Adrenal gland (tissue), 12 donors: ENCODE data around the gene FAR2. TPM values are rescaled to one million over a fixed set of nuclear protein-coding genes. Genes with fewer than 3 reads are reported as not detected.

Experiments
- DNase-seq, 7 donors: peaks; one replicate each; pipeline ENCODE4 v3.0.0-alpha.2; 2019 to 2020
- H3K27ac ChIP-seq, 5 donors: fragments of 200-600 bp; sonication (generic) in 4 of 5; 1 replicate in 3 of 5; 2 replicates in 2 of 5; pipeline versions ENCODE4 v1.5.1 to v1.8.0; 2016 to 2020; ENCODE audit warnings: mild to moderate bottlenecking in 1 of 5
- H3K27me3 ChIP-seq: fragments of 200-600 bp; 2 replicates; pipeline ENCODE4 v1.8.0; 2021
- H3K36me3 ChIP-seq, 2 donors: fragments of 200-600 bp; replicated peaks in 1 of 2; 1 replicate in 1 of 2; 2 replicates in 1 of 2; pipeline versions ENCODE4 v1.5.1 to v1.8.0; 2018 to 2022
- H3K4me1 ChIP-seq, 2 donors: fragments of 200-600 bp; replicated peaks in 1 of 2; 1 replicate in 1 of 2; 2 replicates in 1 of 2; pipeline versions ENCODE4 v1.5.1 to v1.8.0; 2018 to 2021
- H3K4me3 ChIP-seq, 4 donors: fragments of 200-600 bp; sonication (generic) in 3 of 4; one replicate each; pipeline ENCODE4 v1.5.1; 2016 to 2018
- H3K9me3 ChIP-seq, 3 donors: fragments of 200-600 bp; sonication (generic) in 1 of 3; replicated peaks in 1 of 3; 1 replicate in 2 of 3; 2 replicates in 1 of 3; pipeline versions ENCODE4 v1.5.1 to v1.8.0; 2016 to 2021
- POLR2A ChIP-seq, 2 donors: fragments of 450-650 bp; IDR thresholded peaks; one replicate each; pipeline ENCODE4 v1.6.1; 2017; ENCODE audit warnings: antibody characterized with exemption in 2 of 2, mild to moderate bottlenecking in 2 of 2, moderate library complexity in 1 of 2
- WGBS, 4 donors: extraction: QIAGEN DNeasy Blood & Tissue Kit in 2 of 4; methylation state at CpG; one replicate each; pipeline versions ENCODE4 v1.1.5 to v1.1.7; 2013 to 2017; 5-methylcytosine and 5-hydroxymethylcytosine counted together
- intact Hi-C, 2 donors: fragments of 100-400 bp; cut with DNase I; formaldehyde crosslinking; loops; one replicate each; pipeline versions ENCODE4 v1.14.1 to v1.15.0; 2022 to 2023
- polyA plus RNA-seq, 3 donors: library from polyadenylated mRNA; stranded (reverse); fragments of 200-250 nt in 2 of 3; fragments of 350-450 nt in 1 of 3; fragmentation: Illumina TruSeq in 1 of 3; extraction: RNeasy Lipid Tissue Mini Kit (QIAGEN cat#74804) in 1 of 3; gene quantifications; one replicate each; pipeline ENCODE4 v1.2.3, GENCODE V29; 2013 to 2014
- total RNA-seq, 9 donors: library from RNA; depleted of rRNA in 4 of 9; stranded (reverse); fragments of >200 nt in 4 of 9; fragments of 120-200 nt in 1 of 9; fragmentation: NEBNext Ultra II Directional in 1 of 9; extraction: Animal tissue kit (Norgen Biotek cat#: 25700) in 1 of 9; gene quantifications; one replicate each; pipeline versions ENCODE4 v1.1.0 to v1.2.4, GENCODE V29; 2013 to 2023
- TF ChIP-seq, protein P1 (sequence below), 6 experiments: fragments of 450-650 bp in 4 of 6; fragments of 200-600 bp in 2 of 6; sonication (generic) in 1 of 6; IDR thresholded peaks; 1 replicate in 5 of 6; 2 replicates in 1 of 6; pipeline versions ENCODE4 v1.5.1 to v1.8.0; 2016 to 2021; ENCODE audit warnings: antibody characterized with exemption in 6 of 6, mild to moderate bottlenecking in 2 of 6, moderate library complexity in 1 of 6
- donor health status: healthy with polysubstance abuse.
- donor health status: Bipolar disorder and iron deficiency.
- donor health status: DM: yes; HTN: yes; CAD: no.
- donor health status: DM: no; HTN: no; CAD: no.
- donor health status: DM: no; HTN: no; CAD: no.
- donor health status: DM: yes; HTN: yes; CAD: no.

Gene FAR2
- total and polyA plus RNA-seq, 12 donors: 1.9 to 10.3 (median 4.9) TPM

DNA sequence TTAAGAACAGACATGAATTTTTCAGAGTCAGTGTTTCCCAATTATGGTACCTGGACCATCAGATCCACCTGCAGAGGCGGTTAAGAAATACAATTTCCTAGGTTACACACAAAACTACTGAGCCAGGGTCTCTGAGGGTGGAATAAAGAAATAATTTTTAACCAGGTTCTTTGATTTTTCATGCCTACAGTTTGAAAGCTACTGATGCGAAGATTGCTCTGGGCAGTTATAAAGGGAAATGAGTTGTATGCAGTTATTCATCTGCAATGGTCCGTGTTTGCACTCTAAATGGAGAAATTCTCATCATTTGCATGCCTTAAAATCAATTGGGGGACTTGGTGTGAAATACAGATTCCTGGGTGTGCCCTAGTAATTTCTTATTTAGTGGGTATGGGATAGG, 142.1 kb downstream of the FAR2 start:
- Histone ChIP-seq H3K27me3 (no peaks in the 10 kb centered on the region), H3K27ac (no peak overlapping the region), H3K4me3 (no peak overlapping the region), H3K36me3 (no peaks in the 10 kb centered on the region), H3K9me3 (no peaks in the 10 kb centered on the region), H3K4me1 (no peaks in the 10 kb centered on the region)
- TF ChIP-seq POLR2A (IDR thresholded peaks at IDR 0.05): no peak
- TF ChIP-seq, protein P1, sequence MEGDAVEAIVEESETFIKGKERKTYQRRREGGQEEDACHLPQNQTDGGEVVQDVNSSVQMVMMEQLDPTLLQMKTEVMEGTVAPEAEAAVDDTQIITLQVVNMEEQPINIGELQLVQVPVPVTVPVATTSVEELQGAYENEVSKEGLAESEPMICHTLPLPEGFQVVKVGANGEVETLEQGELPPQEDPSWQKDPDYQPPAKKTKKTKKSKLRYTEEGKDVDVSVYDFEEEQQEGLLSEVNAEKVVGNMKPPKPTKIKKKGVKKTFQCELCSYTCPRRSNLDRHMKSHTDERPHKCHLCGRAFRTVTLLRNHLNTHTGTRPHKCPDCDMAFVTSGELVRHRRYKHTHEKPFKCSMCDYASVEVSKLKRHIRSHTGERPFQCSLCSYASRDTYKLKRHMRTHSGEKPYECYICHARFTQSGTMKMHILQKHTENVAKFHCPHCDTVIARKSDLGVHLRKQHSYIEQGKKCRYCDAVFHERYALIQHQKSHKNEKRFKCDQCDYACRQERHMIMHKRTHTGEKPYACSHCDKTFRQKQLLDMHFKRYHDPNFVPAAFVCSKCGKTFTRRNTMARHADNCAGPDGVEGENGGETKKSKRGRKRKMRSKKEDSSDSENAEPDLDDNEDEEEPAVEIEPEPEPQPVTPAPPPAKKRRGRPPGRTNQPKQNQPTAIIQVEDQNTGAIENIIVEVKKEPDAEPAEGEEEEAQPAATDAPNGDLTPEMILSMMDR (IDR thresholded peaks at IDR 0.05): no peak
- DNase-seq: no peak
- intact Hi-C loops: no loop called here
- WGBS, 4 donors: 90 to 99% (median 95%) methylated on average over 3 of the region's 3 CpGs

DNA sequence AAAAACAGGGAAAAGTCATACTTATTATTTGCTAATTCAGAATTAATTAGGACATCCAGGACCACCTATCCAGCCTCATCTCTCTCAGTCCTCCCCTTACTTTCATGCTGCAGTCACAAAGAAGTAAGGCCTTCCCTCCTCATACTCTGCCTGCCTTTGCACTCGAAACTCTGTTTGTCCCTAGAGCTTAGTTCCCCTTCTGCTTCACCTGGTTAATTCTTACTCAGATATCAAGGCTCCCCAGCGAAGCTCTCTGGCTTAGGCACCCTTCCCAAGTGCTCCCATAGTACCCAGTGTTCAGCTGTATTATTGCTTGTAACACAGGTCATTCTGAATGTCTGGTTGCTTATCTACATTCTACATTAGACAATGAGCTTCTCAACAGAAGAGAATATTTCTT, 150.6 kb downstream of the FAR2 start:
- no peaks in the 10 kb centered on the region for H3K4me1 ChIP-seq
- no peak for DNase-seq
- TF ChIP-seq POLR2A (IDR thresholded peaks at IDR 0.05): no peak
- TF ChIP-seq, protein P1 (IDR thresholded peaks at IDR 0.05): no peak
- no peak overlapping the region for H3K4me3 ChIP-seq
- WGBS, 4 donors: 65 to 93% (median 82%) methylated on average over 2 of the region's 2 CpGs
- intact Hi-C loops: no loop called here
- H3K9me3 ChIP-seq: no peaks in the 10 kb centered on the region
- H3K27me3 ChIP-seq: no peaks in the 10 kb centered on the region
- H3K36me3 ChIP-seq: no peaks in the 10 kb centered on the region
- H3K27ac ChIP-seq: no peak overlapping the region

DNA sequence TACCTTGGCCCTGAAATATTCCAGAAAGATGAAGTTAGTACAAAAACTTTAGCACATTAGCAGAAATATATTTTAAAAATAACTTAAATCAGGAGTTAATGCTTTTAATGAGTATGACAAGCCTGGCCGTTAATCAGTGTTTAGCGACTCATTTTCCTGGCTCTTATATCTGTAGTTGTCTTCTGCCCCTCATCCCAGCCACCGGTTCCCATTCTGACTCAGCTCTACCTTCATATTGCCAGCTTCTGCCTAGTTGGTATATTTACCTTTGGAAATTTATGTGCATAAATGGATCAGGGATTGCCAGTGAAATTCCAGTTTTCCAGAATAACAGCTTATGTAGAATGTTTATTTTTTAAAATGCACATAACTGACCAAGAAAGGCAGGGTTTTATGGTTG, 152.0 kb downstream of the FAR2 start:
- no peak overlapping the region for H3K27ac ChIP-seq
- TF ChIP-seq, protein P1 (IDR thresholded peaks at IDR 0.05): no peak
- no peak for TF ChIP-seq POLR2A (IDR thresholded peaks at IDR 0.05)
- no peaks in the 10 kb centered on the region for H3K27me3 ChIP-seq
- no peak for DNase-seq
- no peaks in the 10 kb centered on the region for H3K36me3 ChIP-seq
- H3K4me1 ChIP-seq: no peaks in the 10 kb centered on the region
- intact Hi-C loops: no loop called here
- no peaks in the 10 kb centered on the region for H3K9me3 ChIP-seq
- WGBS, 4 donors: 50 to 62% (median 55%) methylated on average over 3 of the region's 3 CpGs
- no peak overlapping the region for H3K4me3 ChIP-seq

DNA sequence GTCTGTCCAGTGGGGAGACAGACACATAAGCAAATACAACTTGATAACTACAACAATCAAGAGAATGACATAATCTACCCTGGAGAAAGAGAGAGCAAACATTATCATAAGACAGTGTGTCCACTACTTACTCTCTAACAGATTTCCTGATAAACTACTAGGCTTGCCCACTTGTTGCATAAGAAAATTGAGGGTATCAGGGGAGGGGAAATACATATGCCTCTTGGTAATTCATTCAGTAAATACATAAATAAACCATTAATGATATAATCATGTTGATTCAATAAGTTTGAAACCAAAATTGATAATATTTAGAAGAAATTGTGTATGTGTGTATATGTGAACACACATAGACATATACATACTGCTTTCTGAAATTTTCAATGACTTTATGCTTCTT, 155.3 kb downstream of the FAR2 start:
- no peaks in the 10 kb centered on the region for H3K9me3 ChIP-seq
- intact Hi-C loops: no loop called here
- DNase-seq: no peak
- no peak for TF ChIP-seq POLR2A (IDR thresholded peaks at IDR 0.05)
- TF ChIP-seq, protein P1 (IDR thresholded peaks at IDR 0.05): no peak
- H3K27ac ChIP-seq: no peak overlapping the region
- H3K4me1 ChIP-seq: no peaks in the 10 kb centered on the region
- no peaks in the 10 kb centered on the region for H3K27me3 ChIP-seq
- no peaks in the 10 kb centered on the region for H3K36me3 ChIP-seq
- H3K4me3 ChIP-seq: no peak overlapping the region
